Endometrium (tissue), 2 donors: ENCODE measurements around the gene PER2.
"Not testable (repeated sequence)": the region's sequence is repeated elsewhere in the genome, so short reads cannot be mapped to it uniquely, and the experiment has no call there.

Source experiments
- FAIRE-seq: peaks from 2 replicates; lab custom pipeline; 2012; peaks lifted over from hg19 to GRCh38; lab: Jason Lieb, UNC
- donor health status: control.
- donor health status: control.

Gene PER2

GRCh38 chr2:238286551-238286950 is 1.9 kb downstream of the PER2 start:
- no peak for FAIRE-seq

- FAIRE-seq = no peak
These were observed 2.3 kb downstream of the PER2 start for GRCh38 chr2:238286095-238286494.

GRCh38 chr2:238285653-238286082 is 2.7 kb downstream of the PER2 start:
- peak; percentile 4 for FAIRE-seq

- FAIRE-seq = no peak
These were observed 3.5 kb downstream of the PER2 start for GRCh38 chr2:238284802-238285515.

GRCh38 chr2:238282861-238283738 is 5.3 kb downstream of the PER2 start:
- FAIRE-seq = no peak

GRCh38 chr2:238281826-238282480 is 6.5 kb downstream of the PER2 start:
- FAIRE-seq = no peak

GRCh38 chr2:238280083-238280825 is 8.2 kb downstream of the PER2 start:
- FAIRE-seq = no peak

- no peak for FAIRE-seq
These were observed 9.1 kb downstream of the PER2 start for GRCh38 chr2:238279324-238279682.

- FAIRE-seq = no peak
These were observed 9.6 kb downstream of the PER2 start for GRCh38 chr2:238278626-238279323.

GRCh38 chr2:238277695-238278094 is 10.7 kb downstream of the PER2 start:
- FAIRE-seq = no peak

GRCh38 chr2:238274152-238274865 is 14.1 kb downstream of the PER2 start:
- no peak for FAIRE-seq

GRCh38 chr2:238273433-238273832 is 15.0 kb downstream of the PER2 start:
- FAIRE-seq = not testable (repeated sequence)

GRCh38 chr2:238272156-238272555 is 16.3 kb downstream of the PER2 start:
- FAIRE-seq = no peak

GRCh38 chr2:238271686-238272085 is 16.7 kb downstream of the PER2 start:
- FAIRE-seq = not testable (repeated sequence)

GRCh38 chr2:238271061-238271554 is 17.3 kb downstream of the PER2 start:
- FAIRE-seq = no peak

- no peak for FAIRE-seq
These were observed 17.8 kb downstream of the PER2 start for GRCh38 chr2:238270606-238271005.

- no peak for FAIRE-seq
These were observed 18.7 kb downstream of the PER2 start for GRCh38 chr2:238269741-238270140.

GRCh38 chr2:238267884-238268680 is 20.3 kb downstream of the PER2 start:
- FAIRE-seq = no peak

- FAIRE-seq = no peak
These were observed 21.1 kb downstream of the PER2 start for GRCh38 chr2:238267341-238267710.

- no peak for FAIRE-seq
These were observed 22.8 kb downstream of the PER2 start for GRCh38 chr2:238265605-238266004.
